HepG2 (cell line): ENCODE measurements around the gene PPCS. TPM values are rescaled to one million over a fixed set of nuclear protein-coding genes. Genes with fewer than 3 reads are reported as not detected.

Experiments
- ATAC-seq: fragments of 200-7000 bp; cut with Tn5 transposase; 3 replicates; pipeline ENCODE4 v1.9.1; 2020; ENCODE audit warnings: mild to moderate bottlenecking, moderate library complexity
- BruUV-seq: library from RNA; stranded (reverse); fragments of 400-500 nt; replicated peaks from 2 replicates; lab custom pipeline; 2021; lab: Mats Ljungman, UMichigan
- CTCF ChIA-PET: fragments of 300-600 bp; formaldehyde crosslinking; extraction: SDS; loops from one replicate; lab custom pipeline; 2021; ENCODE audit warnings: low total read pairs, inconsistent platforms, low intra/inter-chr PET ratio; lab: Yijun Ruan, JAX
- POLR2A ChIA-PET: fragments of 350-600 bp; sonication (Branson Sonifier 250); formaldehyde crosslinking; loops from one replicate; lab custom pipeline; 2020; ENCODE audit warnings: antibody characterized with exemption, inconsistent platforms; lab: Yijun Ruan, JAX
- DNase-seq: peaks from one replicate; pipeline ENCODE4 v3.0.0-alpha.2; 2015; ENCODE audit warnings: low spot score
- FAIRE-seq: peaks from 3 replicates; lab custom pipeline; 2011; peaks lifted over from hg19 to GRCh38; lab: Jason Lieb, UNC
- H2AFZ ChIP-seq: one replicate; pipeline ENCODE4 v1.6.1; 2011; ENCODE audit warnings: low read length, inconsistent platforms
- H3K27ac ChIP-seq: fragments of 300-600 bp; 3 replicates; pipeline ENCODE4 v1.8.0; 2011; ENCODE audit warnings: mixed run types, mild to moderate bottlenecking, mixed read lengths, low read length, inconsistent platforms; ENCODE audit not compliant: insufficient read depth; ENCODE audit errors: extremely low read length
- H3K27me3 ChIP-seq, 2 experiments: fragments of 200-600 bp in 1 of 2; 2 replicates in 1 of 2; 3 replicates in 1 of 2; pipeline versions ENCODE4 v1.6.0 to v1.8.0; 2011; ENCODE audit warnings: low read length in 2 of 2, mild to moderate bottlenecking in 2 of 2, moderate library complexity in 2 of 2, inconsistent platforms in 1 of 2; ENCODE audit not compliant: insufficient read depth in 2 of 2, control insufficient read depth in 1 of 2
- H3K36me3 ChIP-seq, 2 experiments: fragments of 200-600 bp in 1 of 2; replicated peaks in 1 of 2; 2 replicates in 1 of 2; 3 replicates in 1 of 2; pipeline versions ENCODE4 v1.5.1 to v1.8.0; 2011; ENCODE audit warnings: low read length in 2 of 2, inconsistent platforms in 1 of 2; ENCODE audit not compliant: insufficient read depth in 2 of 2, control insufficient read depth in 1 of 2
- H3K4me1 ChIP-seq: 2 replicates; pipeline ENCODE4 v1.5.1; 2012; ENCODE audit warnings: low read length, inconsistent platforms; ENCODE audit not compliant: insufficient read depth
- H3K4me2 ChIP-seq: 2 replicates; pipeline ENCODE4 v1.6.0; 2011; ENCODE audit warnings: low read depth, low read length, inconsistent platforms
- H3K4me3 ChIP-seq, 3 experiments: fragments of 200-600 bp in 1 of 3; sonication (generic), shearing (Covaris generic) in 1 of 3; replicated peaks in 1 of 3; 2 replicates each; pipeline ENCODE4 v1.5.1; 2011 to 2016; ENCODE audit warnings: low read length in 3 of 3, inconsistent platforms in 2 of 3, low read depth in 2 of 3, mild to moderate bottlenecking in 2 of 3, control low read depth in 1 of 3, mixed read lengths in 1 of 3; ENCODE audit not compliant: insufficient read depth in 1 of 3
- H3K79me2 ChIP-seq: one replicate; pipeline ENCODE4 v1.6.1; 2011; ENCODE audit warnings: low read length, inconsistent platforms; ENCODE audit not compliant: insufficient read depth
- H3K9ac ChIP-seq: 2 replicates; pipeline ENCODE4 v1.6.0; 2011; ENCODE audit warnings: mild to moderate bottlenecking, low read depth, low read length, inconsistent platforms; ENCODE audit not compliant: insufficient read depth
- H3K9me3 ChIP-seq: 2 replicates; pipeline ENCODE4 v1.5.1; 2012; ENCODE audit warnings: mild to moderate bottlenecking, low read length
- H4K20me1 ChIP-seq: 2 replicates; pipeline ENCODE4 v1.6.0; 2011; ENCODE audit warnings: inconsistent platforms, mild to moderate bottlenecking, low read length, moderate library complexity; ENCODE audit not compliant: insufficient read depth
- CBX5 ChIP-seq: sonication (generic); formaldehyde crosslinking; IDR thresholded peaks from 2 replicates; pipeline ENCODE4 v1.4.0; 2020; ENCODE audit warnings: missing genetic modification reagents, borderline replicate concordance
- KDM1A ChIP-seq: IDR thresholded peaks from 2 replicates; pipeline ENCODE4 v1.6.1; 2016; ENCODE audit warnings: missing compliant biosample characterization
- SP5 ChIP-seq: IDR thresholded peaks from 2 replicates; pipeline ENCODE4 v1.6.1; 2016; ENCODE audit warnings: low read depth, borderline replicate concordance
- ZNF768 ChIP-seq: sonication (generic); formaldehyde crosslinking; IDR thresholded peaks from 2 replicates; pipeline ENCODE4 v1.4.0; 2020; ENCODE audit warnings: missing genetic modification reagents
- ZSCAN12 ChIP-seq: sonication (generic); formaldehyde crosslinking; IDR thresholded peaks from 2 replicates; pipeline ENCODE4 v1.9.0; 2021; ENCODE audit warnings: mild to moderate bottlenecking, missing genetic modification reagents
- WGBS: methylation state at CpG from one replicate; pipeline ENCODE4 v1.1.6; 2017; ENCODE audit warnings: low lambda C conversion rate; 5-methylcytosine and 5-hydroxymethylcytosine counted together
- in situ Hi-C: cut with HindIII; loops from 2 replicates; pipeline ENCODE4 v1.10.0; 2017; ENCODE audit warnings: low pct_unique_long_range_greater_than_20kb; ENCODE audit not compliant: extremely low pct_ligation_motif_present
- intact Hi-C: fragments of 100-400 bp; cut with micrococcal nuclease; formaldehyde crosslinking; loops from one replicate; pipeline ENCODE4 v1.10.0; 2022; ENCODE audit not compliant: unreplicated experiment
- polyA plus RNA-seq, 8 experiments: library from polyadenylated mRNA; depleted of rRNA in 3 of 8; stranded (reverse) in 7 of 8; unstranded in 1 of 8; fragments of >200 nt; fragmentation: Illumina TruSeq in 4 of 8; extraction: Trizol in 4 of 8; gene quantifications; 2 replicates each; pipeline versions ENCODE4 v1.2.1 to v1.2.3, GENCODE V29; 2011 to 2016; ENCODE audit warnings: low read depth in 4 of 8, missing spikeins in 1 of 8, mixed read lengths in 1 of 8; ENCODE audit not compliant: insufficient read depth in 1 of 8
- total RNA-seq, 5 experiments: library from RNA; depleted of rRNA; stranded (reverse); fragments of >200 nt; fragmentation: Illumina TruSeq; extraction: Trizol; gene quantifications; 2 replicates each; pipeline ENCODE4 v1.2.3, GENCODE V29; 2016; ENCODE audit warnings: low read depth in 1 of 5
- TF ChIP-seq, protein P1 (sequence below), 2 experiments: sonication (generic) in 1 of 2; formaldehyde crosslinking in 1 of 2; IDR thresholded peaks; 2 replicates each; pipeline versions ENCODE4 v1.6.1 to v1.9.0; 2014 to 2022; ENCODE audit warnings: antibody characterized with exemption in 1 of 2, borderline replicate concordance in 1 of 2, inconsistent platforms in 1 of 2, low read depth in 1 of 2, missing genetic modification reagents in 1 of 2
- TF ChIP-seq, protein P2 (sequence below): sonication (generic); formaldehyde crosslinking; conservative IDR thresholded peaks from 2 replicates; pipeline ENCODE4 v1.4.0; 2020; ENCODE audit warnings: missing genetic modification reagents
- TF ChIP-seq, protein P3 (sequence below): IDR thresholded peaks from 2 replicates; pipeline ENCODE4 v1.6.1; 2016; ENCODE audit warnings: missing biosample characterization, missing genetic modification reagents, low read depth
- TF ChIP-seq, protein P4 (sequence below): sonication (generic); formaldehyde crosslinking; conservative IDR thresholded peaks from 2 replicates; pipeline ENCODE4 v1.4.0; 2020; ENCODE audit warnings: missing genetic modification reagents

PPCS gene
- total and polyA plus RNA-seq, 2 of the 13 experiments (the other 11 are each of a cell fraction or from before 2014, with no cell fraction given) = 13.4 to 38.9 TPM

DNA sequence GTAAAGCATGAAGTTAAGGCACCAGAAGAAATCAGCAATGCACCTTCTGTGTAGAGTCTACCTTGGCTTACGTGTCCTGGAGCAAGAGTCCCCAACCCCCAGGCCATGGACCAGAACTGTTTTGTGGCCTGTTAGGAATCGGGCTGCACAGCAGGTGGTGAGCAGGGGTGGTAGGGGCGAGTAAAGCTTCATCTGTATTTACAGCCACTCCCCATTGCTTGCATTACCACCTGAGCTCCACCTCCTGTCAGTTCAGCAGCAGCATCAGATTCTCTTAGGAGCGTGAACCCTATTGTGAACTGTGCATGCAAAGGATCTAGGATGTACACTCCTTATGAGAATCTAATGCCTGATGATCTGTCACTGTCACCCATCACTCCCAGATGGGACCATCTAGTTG is 22.0 kb upstream of the PPCS start:
- 25% methylated on average over 1 of the region's 4 CpGs for WGBS
- POLR2A ChIA-PET = no interaction called here

More for the DNA sequence above, 22.0 kb upstream of the PPCS start:
- TF ChIP-seq CBX5 (CRISPR knock-in tag) (no peak), SP5 (CRISPR knock-in tag) (no peak), ZNF768 (CRISPR knock-in tag) (0 out of 2 replicates have a peak, but pooled peaks have one; percentile 15), KDM1A (CRISPR knock-in tag) (no peak), ZSCAN12 (CRISPR knock-in tag) (no peak)
- TF ChIP-seq, protein P1, sequence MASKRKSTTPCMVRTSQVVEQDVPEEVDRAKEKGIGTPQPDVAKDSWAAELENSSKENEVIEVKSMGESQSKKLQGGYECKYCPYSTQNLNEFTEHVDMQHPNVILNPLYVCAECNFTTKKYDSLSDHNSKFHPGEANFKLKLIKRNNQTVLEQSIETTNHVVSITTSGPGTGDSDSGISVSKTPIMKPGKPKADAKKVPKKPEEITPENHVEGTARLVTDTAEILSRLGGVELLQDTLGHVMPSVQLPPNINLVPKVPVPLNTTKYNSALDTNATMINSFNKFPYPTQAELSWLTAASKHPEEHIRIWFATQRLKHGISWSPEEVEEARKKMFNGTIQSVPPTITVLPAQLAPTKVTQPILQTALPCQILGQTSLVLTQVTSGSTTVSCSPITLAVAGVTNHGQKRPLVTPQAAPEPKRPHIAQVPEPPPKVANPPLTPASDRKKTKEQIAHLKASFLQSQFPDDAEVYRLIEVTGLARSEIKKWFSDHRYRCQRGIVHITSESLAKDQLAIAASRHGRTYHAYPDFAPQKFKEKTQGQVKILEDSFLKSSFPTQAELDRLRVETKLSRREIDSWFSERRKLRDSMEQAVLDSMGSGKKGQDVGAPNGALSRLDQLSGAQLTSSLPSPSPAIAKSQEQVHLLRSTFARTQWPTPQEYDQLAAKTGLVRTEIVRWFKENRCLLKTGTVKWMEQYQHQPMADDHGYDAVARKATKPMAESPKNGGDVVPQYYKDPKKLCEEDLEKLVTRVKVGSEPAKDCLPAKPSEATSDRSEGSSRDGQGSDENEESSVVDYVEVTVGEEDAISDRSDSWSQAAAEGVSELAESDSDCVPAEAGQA (IDR thresholded peaks at IDR 0.05; ENCODE audit: low read depth) = no peak
- TF ChIP-seq, protein P1 (CRISPR knock-in tag; IDR thresholded peaks at IDR 0.05; ENCODE audit: borderline replicate concordance) = no peak
- TF ChIP-seq, protein P2, sequence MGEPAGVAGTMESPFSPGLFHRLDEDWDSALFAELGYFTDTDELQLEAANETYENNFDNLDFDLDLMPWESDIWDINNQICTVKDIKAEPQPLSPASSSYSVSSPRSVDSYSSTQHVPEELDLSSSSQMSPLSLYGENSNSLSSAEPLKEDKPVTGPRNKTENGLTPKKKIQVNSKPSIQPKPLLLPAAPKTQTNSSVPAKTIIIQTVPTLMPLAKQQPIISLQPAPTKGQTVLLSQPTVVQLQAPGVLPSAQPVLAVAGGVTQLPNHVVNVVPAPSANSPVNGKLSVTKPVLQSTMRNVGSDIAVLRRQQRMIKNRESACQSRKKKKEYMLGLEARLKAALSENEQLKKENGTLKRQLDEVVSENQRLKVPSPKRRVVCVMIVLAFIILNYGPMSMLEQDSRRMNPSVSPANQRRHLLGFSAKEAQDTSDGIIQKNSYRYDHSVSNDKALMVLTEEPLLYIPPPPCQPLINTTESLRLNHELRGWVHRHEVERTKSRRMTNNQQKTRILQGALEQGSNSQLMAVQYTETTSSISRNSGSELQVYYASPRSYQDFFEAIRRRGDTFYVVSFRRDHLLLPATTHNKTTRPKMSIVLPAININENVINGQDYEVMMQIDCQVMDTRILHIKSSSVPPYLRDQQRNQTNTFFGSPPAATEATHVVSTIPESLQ (CRISPR knock-in tag) = no peak
- TF ChIP-seq, protein P3, sequence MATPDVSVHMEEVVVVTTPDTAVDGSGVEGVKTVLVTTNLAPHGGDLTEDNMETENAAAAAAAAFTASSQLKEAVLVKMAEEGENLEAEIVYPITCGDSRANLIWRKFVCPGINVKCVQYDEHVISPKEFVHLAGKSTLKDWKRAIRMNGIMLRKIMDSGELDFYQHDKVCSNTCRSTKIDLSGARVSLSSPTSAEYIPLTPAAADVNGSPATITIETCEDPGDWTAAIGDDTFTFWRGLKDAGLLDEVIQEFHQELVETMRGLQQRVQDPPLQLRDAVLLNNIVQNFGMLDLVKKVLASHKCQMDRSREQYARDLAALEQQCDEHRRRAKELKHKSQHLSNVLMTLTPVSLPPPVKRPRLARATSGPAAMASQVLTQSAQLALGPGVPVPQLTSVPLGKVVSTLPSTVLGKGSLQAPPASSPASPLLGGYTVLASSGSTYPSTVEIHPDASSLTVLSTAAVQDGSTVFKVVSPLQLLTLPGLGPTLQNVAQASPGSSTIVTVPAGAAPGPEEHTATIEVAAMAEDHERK (CRISPR knock-in tag) = no peak
- TF ChIP-seq, protein P4, sequence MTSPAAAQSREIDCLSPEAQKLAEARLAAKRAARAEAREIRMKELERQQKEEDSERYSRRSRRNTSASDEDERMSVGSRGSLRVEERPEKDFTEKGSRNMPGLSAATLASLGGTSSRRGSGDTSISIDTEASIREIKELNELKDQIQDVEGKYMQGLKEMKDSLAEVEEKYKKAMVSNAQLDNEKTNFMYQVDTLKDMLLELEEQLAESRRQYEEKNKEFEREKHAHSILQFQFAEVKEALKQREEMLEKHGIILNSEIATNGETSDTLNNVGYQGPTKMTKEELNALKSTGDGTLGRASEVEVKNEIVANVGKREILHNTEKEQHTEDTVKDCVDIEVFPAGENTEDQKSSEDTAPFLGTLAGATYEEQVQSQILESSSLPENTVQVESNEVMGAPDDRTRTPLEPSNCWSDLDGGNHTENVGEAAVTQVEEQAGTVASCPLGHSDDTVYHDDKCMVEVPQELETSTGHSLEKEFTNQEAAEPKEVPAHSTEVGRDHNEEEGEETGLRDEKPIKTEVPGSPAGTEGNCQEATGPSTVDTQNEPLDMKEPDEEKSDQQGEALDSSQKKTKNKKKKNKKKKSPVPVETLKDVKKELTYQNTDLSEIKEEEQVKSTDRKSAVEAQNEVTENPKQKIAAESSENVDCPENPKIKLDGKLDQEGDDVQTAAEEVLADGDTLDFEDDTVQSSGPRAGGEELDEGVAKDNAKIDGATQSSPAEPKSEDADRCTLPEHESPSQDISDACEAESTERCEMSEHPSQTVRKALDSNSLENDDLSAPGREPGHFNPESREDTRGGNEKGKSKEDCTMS (CRISPR knock-in tag) = no peak
- H3K9me3 ChIP-seq = no peaks in the 10 kb centered on the region
- FAIRE-seq (no peak), DNase-seq (no peak), ATAC-seq (no peak)
- no peak overlapping the region for H3K4me2 ChIP-seq
- H2AFZ ChIP-seq = no peak overlapping the region
- H3K4me3 ChIP-seq = no peak overlapping the region
- no peaks in the 10 kb centered on the region for H4K20me1 ChIP-seq
- no TSS peak for BruUV-seq
- intact Hi-C loops = no loop called here
- no peaks in the 10 kb centered on the region for H3K79me2 ChIP-seq
- CTCF ChIA-PET = no interaction called here
- peaks cover 39% of the 10 kb centered on the region for H3K4me1 ChIP-seq
- H3K27me3 ChIP-seq = no peaks in the 10 kb centered on the region
- no peaks in the 10 kb centered on the region for H3K36me3 ChIP-seq
- no peak overlapping the region for H3K9ac ChIP-seq
- in situ Hi-C loops = no loop called here
- H3K27ac ChIP-seq = no peak overlapping the region
